ENCODE results near the gene UBR3. TPM values are rescaled to one million over a fixed set of nuclear protein-coding genes. Genes with fewer than 3 reads are reported as not detected.
"Not testable (repeated sequence)": the region's sequence is repeated elsewhere in the genome, so short reads cannot be mapped to it uniquely, and the experiment has no call there.

The UBR3 gene
- total RNA-seq, 1 donor from 2014 or later, result 30.9 TPM

DNA sequence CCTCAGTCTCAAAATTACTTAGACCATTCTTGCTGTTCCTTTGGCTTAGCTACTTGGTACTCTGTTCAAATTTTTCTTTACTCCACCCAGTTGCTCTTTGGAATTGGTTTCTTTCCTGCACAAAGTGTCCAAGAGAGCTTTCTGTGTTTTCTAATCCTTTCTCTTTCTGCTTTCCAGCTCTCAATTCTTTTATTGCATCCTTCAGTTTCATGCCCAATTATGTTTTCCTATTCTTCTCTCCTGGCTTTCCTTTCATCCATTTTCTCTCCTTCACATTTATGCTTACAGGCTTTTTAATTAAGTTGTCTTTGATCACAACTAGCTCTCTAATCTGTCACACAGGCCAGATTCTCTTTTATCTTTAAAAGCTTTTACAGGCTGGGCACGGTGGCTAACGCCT lies 38.2 kb downstream of the UBR3 start:
- Mint-ChIP-seq H3K27me3 (ENCODE audit: low read depth) (no peaks in the 10 kb centered on the region), H3K4me1 (ENCODE audit: low read depth) (peaks cover 29% of the 10 kb centered on the region), H3K4me3 (ENCODE audit: unreplicated experiment) (no peak overlapping the region), H3K9me3 (ENCODE audit: low read depth) (no peaks in the 10 kb centered on the region), H3K27ac (ENCODE audit: unreplicated experiment) (no peak overlapping the region), H3K36me3 (ENCODE audit: low read depth) (no peaks in the 10 kb centered on the region)
- DNase-seq (ENCODE audit: low spot score), result no peak
- TF ChIP-seq, protein P1, sequence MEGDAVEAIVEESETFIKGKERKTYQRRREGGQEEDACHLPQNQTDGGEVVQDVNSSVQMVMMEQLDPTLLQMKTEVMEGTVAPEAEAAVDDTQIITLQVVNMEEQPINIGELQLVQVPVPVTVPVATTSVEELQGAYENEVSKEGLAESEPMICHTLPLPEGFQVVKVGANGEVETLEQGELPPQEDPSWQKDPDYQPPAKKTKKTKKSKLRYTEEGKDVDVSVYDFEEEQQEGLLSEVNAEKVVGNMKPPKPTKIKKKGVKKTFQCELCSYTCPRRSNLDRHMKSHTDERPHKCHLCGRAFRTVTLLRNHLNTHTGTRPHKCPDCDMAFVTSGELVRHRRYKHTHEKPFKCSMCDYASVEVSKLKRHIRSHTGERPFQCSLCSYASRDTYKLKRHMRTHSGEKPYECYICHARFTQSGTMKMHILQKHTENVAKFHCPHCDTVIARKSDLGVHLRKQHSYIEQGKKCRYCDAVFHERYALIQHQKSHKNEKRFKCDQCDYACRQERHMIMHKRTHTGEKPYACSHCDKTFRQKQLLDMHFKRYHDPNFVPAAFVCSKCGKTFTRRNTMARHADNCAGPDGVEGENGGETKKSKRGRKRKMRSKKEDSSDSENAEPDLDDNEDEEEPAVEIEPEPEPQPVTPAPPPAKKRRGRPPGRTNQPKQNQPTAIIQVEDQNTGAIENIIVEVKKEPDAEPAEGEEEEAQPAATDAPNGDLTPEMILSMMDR (IDR thresholded peaks at IDR 0.05), result no peak

DNA sequence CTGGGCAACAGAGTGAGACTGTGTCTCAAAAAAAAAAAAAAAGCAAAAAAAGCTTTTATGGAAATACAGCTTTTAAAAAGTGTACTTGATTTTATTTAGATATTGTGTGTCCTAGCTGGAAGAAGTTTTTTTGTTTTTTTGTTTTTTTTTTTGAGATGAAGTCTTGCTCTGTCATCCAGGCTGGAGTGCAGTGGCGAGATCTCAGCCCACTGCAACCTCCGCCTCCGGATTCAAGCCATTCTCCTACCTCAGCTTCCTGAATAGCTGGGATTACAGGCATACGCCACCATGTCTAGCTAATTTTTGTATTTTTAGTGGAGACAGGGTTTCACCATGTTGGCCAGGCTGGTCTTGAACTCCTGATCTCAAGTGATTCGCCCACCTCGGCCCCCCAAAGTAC lies 39.0 kb downstream of the UBR3 start:
- H3K36me3 Mint-ChIP-seq (ENCODE audit: low read depth); H3K27ac Mint-ChIP-seq (ENCODE audit: unreplicated experiment): not testable (repeated sequence)

DNA sequence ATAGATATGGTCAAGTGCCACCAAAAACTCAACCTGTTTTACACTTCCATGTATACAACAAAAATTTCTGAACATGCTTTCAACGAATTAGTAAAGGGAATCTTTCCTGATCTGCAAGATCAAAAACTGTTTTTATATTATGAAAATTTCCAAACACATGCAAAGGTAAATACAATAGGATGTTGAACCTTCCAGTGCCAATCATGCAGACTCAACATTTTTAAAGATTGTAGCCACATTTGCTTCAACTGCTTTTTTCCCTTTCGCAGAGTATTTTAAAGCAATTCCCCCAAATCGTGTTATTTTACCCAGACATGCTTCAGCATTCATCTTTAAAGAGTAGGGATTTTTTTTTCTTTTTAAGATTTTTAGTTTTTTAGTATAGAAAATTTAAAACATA lies 40.3 kb downstream of the UBR3 start:
- H3K4me3 Mint-ChIP-seq (ENCODE audit: unreplicated experiment), result no peak overlapping the region
- no peaks in the 10 kb centered on the region for H3K9me3 Mint-ChIP-seq (ENCODE audit: low read depth)
- H3K27me3 Mint-ChIP-seq (ENCODE audit: low read depth), result no peaks in the 10 kb centered on the region
- peaks cover 25% of the 10 kb centered on the region for H3K4me1 Mint-ChIP-seq (ENCODE audit: low read depth)
- TF ChIP-seq, protein P1 (IDR thresholded peaks at IDR 0.05), result no peak
- DNase-seq (ENCODE audit: low spot score), result no peak
- H3K27ac Mint-ChIP-seq (ENCODE audit: unreplicated experiment), result no peak overlapping the region
- H3K36me3 Mint-ChIP-seq (ENCODE audit: low read depth), result no peaks in the 10 kb centered on the region

More for the DNA sequence above, 39.0 kb downstream of the UBR3 start:
- not testable (repeated sequence) for H3K4me3 Mint-ChIP-seq (ENCODE audit: unreplicated experiment); H3K9me3 Mint-ChIP-seq (ENCODE audit: low read depth); DNase-seq (ENCODE audit: low spot score); H3K27me3 Mint-ChIP-seq (ENCODE audit: low read depth)
- H3K4me1 Mint-ChIP-seq (ENCODE audit: low read depth), result peaks cover 29% of the 10 kb centered on the region

DNA sequence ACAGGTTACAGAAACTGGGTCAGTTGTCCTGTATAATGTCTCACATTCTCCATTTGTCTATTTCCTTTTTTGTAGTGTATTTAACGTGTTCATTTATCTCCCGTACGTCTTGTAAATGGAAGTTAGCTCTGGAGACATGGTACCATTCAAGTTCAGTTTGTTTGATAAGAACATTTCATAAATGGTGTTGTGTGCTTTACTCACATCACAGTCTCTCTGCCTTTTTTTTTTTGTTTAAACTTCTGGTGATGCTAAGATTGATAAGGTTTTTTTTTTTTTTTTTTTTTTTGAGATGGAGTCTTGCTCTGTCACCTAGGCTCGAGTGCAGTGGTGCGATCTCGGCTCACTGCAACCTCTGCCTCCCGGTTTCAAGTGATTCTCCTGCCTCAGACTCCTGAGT lies 41.7 kb downstream of the UBR3 start:
- no peaks in the 10 kb centered on the region for H3K36me3 Mint-ChIP-seq (ENCODE audit: low read depth)
- H3K4me3 Mint-ChIP-seq (ENCODE audit: unreplicated experiment), result no peak overlapping the region
- H3K4me1 Mint-ChIP-seq (ENCODE audit: low read depth), result peaks cover 11% of the 10 kb centered on the region
- no peaks in the 10 kb centered on the region for H3K9me3 Mint-ChIP-seq (ENCODE audit: low read depth)
- H3K27me3 Mint-ChIP-seq (ENCODE audit: low read depth), result no peaks in the 10 kb centered on the region
- TF ChIP-seq, protein P1 (IDR thresholded peaks at IDR 0.05), result no peak
- no peak overlapping the region for H3K27ac Mint-ChIP-seq (ENCODE audit: unreplicated experiment)
- DNase-seq (ENCODE audit: low spot score), result no peak

DNA sequence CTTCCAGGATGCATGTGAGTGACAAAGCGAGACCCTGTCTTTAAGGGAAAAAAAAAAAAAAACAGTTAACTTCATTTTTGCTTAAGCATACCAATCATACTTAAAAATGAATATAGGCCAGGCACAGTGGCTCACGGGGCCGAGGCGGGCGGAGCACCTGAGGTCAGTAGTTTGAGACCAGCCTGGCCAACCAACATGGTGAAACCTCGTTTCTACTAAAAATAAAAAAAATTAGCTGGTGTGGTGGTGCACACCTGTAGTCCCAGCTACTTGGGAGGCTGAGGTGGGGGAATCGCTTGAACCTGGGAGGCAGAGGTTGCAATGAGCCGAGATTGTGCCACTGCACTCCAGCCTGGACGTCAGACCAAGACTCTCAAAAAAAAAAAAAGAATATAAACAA lies 44.1 kb downstream of the UBR3 start:
- not testable (repeated sequence) for H3K4me1 Mint-ChIP-seq (ENCODE audit: low read depth); H3K27ac Mint-ChIP-seq (ENCODE audit: unreplicated experiment); H3K4me3 Mint-ChIP-seq (ENCODE audit: unreplicated experiment); H3K36me3 Mint-ChIP-seq (ENCODE audit: low read depth); H3K27me3 Mint-ChIP-seq (ENCODE audit: low read depth); DNase-seq (ENCODE audit: low spot score); H3K9me3 Mint-ChIP-seq (ENCODE audit: low read depth)

DNA sequence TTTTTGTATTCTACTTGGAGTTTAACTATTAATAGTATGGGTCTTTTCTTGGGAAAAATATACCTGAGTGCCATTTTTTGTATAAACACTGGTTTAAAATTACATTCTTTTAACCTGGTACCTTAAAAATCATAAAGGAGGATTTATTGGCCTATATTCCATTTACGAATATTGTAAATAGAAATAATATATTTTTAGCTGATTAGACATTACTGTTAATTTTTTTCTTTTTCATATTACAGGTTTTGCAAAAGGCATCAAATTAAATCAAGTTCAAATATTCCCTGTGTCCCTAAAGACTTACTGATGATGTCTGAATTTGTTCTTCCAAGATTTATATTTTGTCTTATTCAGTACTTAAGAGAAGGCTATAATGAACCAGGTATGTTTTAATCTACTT lies 44.7 kb downstream of the UBR3 start:
- Mint-ChIP-seq H3K27me3 (ENCODE audit: low read depth) (no peaks in the 10 kb centered on the region), H3K9me3 (ENCODE audit: low read depth) (no peaks in the 10 kb centered on the region)

More for the DNA sequence above, 44.7 kb downstream of the UBR3 start:
- Mint-ChIP-seq H3K27ac (ENCODE audit: unreplicated experiment) (no peak overlapping the region), H3K4me1 (ENCODE audit: low read depth) (peaks cover 4% of the 10 kb centered on the region), H3K36me3 (ENCODE audit: low read depth) (peaks cover 3% of the 10 kb centered on the region), H3K4me3 (ENCODE audit: unreplicated experiment) (no peak overlapping the region)
- TF ChIP-seq, protein P1 (IDR thresholded peaks at IDR 0.05), result no peak
- no peak for DNase-seq (ENCODE audit: low spot score)

All from chondrocyte (in vitro differentiated cells).